GM12878 (cell line): Measurements from ENCODE around the gene CCDC134. TPM values are rescaled to one million over a fixed set of nuclear protein-coding genes. Genes with fewer than 3 reads are reported as not detected.

Experiments
- ASH2L ChIP-seq: fragments of 300-600, 200-600 bp; sonication (generic); IDR thresholded peaks from 2 replicates; pipeline ENCODE4 v1.6.1; 2017; ENCODE audit warnings: low read depth, mild to moderate bottlenecking, borderline replicate concordance
- BHLHE40 ChIP-seq, 2 experiments: fragments of 450-650 bp in 1 of 2; IDR thresholded peaks; 2 replicates each; pipeline ENCODE4 v1.6.1; 2011 to 2017; ENCODE audit warnings: low read depth in 2 of 2, borderline replicate concordance in 1 of 2, improper control_type of control experiment in 1 of 2, low read length in 1 of 2, mild to moderate bottlenecking in 1 of 2
- PAX5 ChIP-seq: IDR thresholded peaks from 2 replicates; pipeline ENCODE4 v1.6.1; 2011; ENCODE audit warnings: low read depth, low read length, borderline replicate concordance
- POLR2A ChIP-seq: IDR thresholded peaks from 2 replicates; pipeline ENCODE4 v1.6.1; 2011; ENCODE audit warnings: low read depth, mild to moderate bottlenecking, low read length
- POLR2AphosphoS2 ChIP-seq: IDR thresholded peaks from 2 replicates; pipeline ENCODE4 v1.6.1; 2011; ENCODE audit warnings: low read depth, mild to moderate bottlenecking, low read length, improper control_type of control experiment, moderate library complexity
- POLR2AphosphoS5 ChIP-seq: IDR thresholded peaks from 2 replicates; pipeline ENCODE4 v1.6.1; 2011; ENCODE audit warnings: mild to moderate bottlenecking, low read length, inconsistent platforms
- POU2F2 ChIP-seq: IDR thresholded peaks from 3 replicates; pipeline ENCODE4 v1.6.1; 2011; ENCODE audit warnings: low read depth, mild to moderate bottlenecking, low read length, borderline replicate concordance
- SIN3A ChIP-seq: IDR thresholded peaks from 2 replicates; pipeline ENCODE4 v1.6.1; 2012; ENCODE audit warnings: low read depth, low read length, improper control_type of control experiment
- TCF3 ChIP-seq: IDR thresholded peaks from 2 replicates; pipeline ENCODE4 v1.6.1; 2012; ENCODE audit warnings: low read depth, mild to moderate bottlenecking, low read length, borderline replicate concordance; ENCODE audit not compliant: insufficient read depth
- YBX1 ChIP-seq: fragments of 450-650 bp; IDR thresholded peaks from 2 replicates; pipeline ENCODE4 v1.6.1; 2016; ENCODE audit warnings: antibody characterized with exemption
- ZNF592 ChIP-seq: fragments of 450-650 bp; IDR thresholded peaks from 2 replicates; pipeline ENCODE4 v1.6.1; 2017; ENCODE audit warnings: mild to moderate bottlenecking, moderate library complexity
- polyA plus RNA-seq, 11 experiments: library from polyadenylated mRNA; depleted of rRNA in 4 of 11; unstranded in 6 of 11; stranded (reverse) in 5 of 11; fragments of >200 nt; fragmentation: Nextera tagmentation in 4 of 11; fragmentation: Illumina TruSeq in 1 of 11; extraction: Ambion mirVana in 4 of 11; extraction: Trizol in 1 of 11; gene quantifications; 1 replicate in 1 of 11; 2 replicates in 10 of 11; pipeline versions ENCODE4 v1.2.1 to v1.2.3, GENCODE V29; 2011 to 2016; ENCODE audit warnings: inconsistent platforms in 2 of 11, missing spikeins in 2 of 11, low read depth in 1 of 11
- total RNA-seq, 4 experiments: library from RNA; depleted of rRNA in 3 of 4; stranded (reverse); fragments of >200 nt in 3 of 4; fragmentation: Illumina TruSeq in 1 of 4; extraction: Trizol in 1 of 4; gene quantifications; 2 replicates each; pipeline versions ENCODE4 v1.2.1 to v1.2.3, GENCODE V29; 2013 to 2021
- TF ChIP-seq, protein P1 (sequence below): fragments of 450-650 bp; formaldehyde crosslinking; IDR thresholded peaks from 2 replicates; pipeline ENCODE4 v1.5.0; 2022; ENCODE audit warnings: mild to moderate bottlenecking, missing genetic modification characterization
- TF ChIP-seq, protein P2 (sequence below): fragments of 150-350 bp; IDR thresholded peaks from 2 replicates; pipeline ENCODE4 v1.6.1; 2016; ENCODE audit warnings: low read depth, low read length
- TF ChIP-seq, protein P3 (sequence below): IDR thresholded peaks from 2 replicates; pipeline ENCODE4 v1.6.1; 2012; ENCODE audit warnings: low read length, inconsistent platforms
- TF ChIP-seq, protein P4 (sequence below): IDR thresholded peaks from 2 replicates; pipeline ENCODE4 v1.6.1; 2011; ENCODE audit warnings: mild to moderate bottlenecking, low read depth, low read length, moderate library complexity; ENCODE audit not compliant: insufficient replicate concordance

The CCDC134 gene
- total and polyA plus RNA-seq, 10 of the 15 experiments (the other 5 are each of a cell fraction or from before 2014, with no cell fraction given) = 0.35 to 19.3 (median 11.8) TPM

DNA sequence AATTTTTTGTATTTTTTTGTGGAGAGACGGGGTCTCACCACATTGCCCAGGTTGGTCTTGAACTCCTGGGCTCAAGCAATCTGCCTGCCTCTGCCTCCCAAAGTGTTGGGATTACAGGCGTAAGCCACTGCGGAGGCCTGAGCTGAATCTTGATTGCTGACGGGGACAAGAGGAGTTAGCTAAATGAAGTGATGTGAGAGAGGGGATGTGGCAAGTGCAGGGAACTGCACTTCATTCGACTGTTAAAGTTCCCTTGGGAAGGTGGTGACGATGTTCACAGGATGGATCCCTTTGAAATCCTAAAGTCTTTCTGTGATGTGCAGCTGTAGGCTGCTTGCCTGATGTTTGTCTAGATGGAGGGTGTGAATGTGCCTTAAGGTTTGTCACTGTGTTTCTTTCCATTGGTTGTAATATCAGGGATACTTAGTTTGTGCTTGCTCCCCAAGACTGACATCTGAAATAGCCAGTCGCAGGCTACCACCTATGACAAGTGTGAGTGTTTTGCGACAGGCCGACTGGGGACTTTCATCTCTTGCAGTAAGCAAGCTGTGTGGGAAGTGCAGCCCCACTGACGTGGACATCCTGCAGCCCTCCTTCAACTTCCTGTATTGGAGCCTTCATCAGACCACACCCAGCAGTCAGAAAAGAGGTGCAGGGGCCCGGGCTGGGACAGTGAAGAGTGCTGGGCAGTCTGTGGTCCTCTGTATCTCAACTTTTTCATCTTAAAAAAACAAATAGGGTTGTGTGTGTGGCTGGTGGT, 19.6 kb upstream of the CCDC134 start (continued):
- no peak for TF ChIP-seq ZNF592
- TF ChIP-seq, protein P1, sequence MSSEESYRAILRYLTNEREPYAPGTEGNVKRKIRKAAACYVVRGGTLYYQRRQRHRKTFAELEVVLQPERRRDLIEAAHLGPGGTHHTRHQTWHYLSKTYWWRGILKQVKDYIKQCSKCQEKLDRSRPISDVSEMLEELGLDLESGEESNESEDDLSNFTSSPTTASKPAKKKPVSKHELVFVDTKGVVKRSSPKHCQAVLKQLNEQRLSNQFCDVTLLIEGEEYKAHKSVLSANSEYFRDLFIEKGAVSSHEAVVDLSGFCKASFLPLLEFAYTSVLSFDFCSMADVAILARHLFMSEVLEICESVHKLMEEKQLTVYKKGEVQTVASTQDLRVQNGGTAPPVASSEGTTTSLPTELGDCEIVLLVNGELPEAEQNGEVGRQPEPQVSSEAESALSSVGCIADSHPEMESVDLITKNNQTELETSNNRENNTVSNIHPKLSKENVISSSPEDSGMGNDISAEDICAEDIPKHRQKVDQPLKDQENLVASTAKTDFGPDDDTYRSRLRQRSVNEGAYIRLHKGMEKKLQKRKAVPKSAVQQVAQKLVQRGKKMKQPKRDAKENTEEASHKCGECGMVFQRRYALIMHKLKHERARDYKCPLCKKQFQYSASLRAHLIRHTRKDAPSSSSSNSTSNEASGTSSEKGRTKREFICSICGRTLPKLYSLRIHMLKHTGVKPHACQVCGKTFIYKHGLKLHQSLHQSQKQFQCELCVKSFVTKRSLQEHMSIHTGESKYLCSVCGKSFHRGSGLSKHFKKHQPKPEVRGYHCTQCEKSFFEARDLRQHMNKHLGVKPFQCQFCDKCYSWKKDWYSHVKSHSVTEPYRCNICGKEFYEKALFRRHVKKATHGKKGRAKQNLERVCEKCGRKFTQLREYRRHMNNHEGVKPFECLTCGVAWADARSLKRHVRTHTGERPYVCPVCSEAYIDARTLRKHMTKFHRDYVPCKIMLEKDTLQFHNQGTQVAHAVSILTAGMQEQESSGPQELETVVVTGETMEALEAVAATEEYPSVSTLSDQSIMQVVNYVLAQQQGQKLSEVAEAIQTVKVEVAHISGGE (CRISPR knock-in tag) = no peak
- TF ChIP-seq TCF3 = no peak
- TF ChIP-seq, protein P2, sequence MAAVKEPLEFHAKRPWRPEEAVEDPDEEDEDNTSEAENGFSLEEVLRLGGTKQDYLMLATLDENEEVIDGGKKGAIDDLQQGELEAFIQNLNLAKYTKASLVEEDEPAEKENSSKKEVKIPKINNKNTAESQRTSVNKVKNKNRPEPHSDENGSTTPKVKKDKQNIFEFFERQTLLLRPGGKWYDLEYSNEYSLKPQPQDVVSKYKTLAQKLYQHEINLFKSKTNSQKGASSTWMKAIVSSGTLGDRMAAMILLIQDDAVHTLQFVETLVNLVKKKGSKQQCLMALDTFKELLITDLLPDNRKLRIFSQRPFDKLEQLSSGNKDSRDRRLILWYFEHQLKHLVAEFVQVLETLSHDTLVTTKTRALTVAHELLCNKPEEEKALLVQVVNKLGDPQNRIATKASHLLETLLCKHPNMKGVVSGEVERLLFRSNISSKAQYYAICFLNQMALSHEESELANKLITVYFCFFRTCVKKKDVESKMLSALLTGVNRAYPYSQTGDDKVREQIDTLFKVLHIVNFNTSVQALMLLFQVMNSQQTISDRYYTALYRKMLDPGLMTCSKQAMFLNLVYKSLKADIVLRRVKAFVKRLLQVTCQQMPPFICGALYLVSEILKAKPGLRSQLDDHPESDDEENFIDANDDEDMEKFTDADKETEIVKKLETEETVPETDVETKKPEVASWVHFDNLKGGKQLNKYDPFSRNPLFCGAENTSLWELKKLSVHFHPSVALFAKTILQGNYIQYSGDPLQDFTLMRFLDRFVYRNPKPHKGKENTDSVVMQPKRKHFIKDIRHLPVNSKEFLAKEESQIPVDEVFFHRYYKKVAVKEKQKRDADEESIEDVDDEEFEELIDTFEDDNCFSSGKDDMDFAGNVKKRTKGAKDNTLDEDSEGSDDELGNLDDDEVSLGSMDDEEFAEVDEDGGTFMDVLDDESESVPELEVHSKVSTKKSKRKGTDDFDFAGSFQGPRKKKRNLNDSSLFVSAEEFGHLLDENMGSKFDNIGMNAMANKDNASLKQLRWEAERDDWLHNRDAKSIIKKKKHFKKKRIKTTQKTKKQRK = no peak
- TF ChIP-seq ASH2L = no peak
- 0 out of 3 replicates have a peak, but pooled peaks have one; percentile 26 for TF ChIP-seq POU2F2
- TF ChIP-seq BHLHE40 (IDR thresholded peaks at IDR 0.05; ENCODE audit: borderline replicate concordance in 1 of 2, low read depth in 2 of 2, low read length in 1 of 2) = 0 out of 4 replicates have a peak, but pooled peaks of 1 of the 2 experiments have one; percentile 26
- TF ChIP-seq POLR2AphosphoS2 = peak; percentile 81
- TF ChIP-seq, protein P3, sequence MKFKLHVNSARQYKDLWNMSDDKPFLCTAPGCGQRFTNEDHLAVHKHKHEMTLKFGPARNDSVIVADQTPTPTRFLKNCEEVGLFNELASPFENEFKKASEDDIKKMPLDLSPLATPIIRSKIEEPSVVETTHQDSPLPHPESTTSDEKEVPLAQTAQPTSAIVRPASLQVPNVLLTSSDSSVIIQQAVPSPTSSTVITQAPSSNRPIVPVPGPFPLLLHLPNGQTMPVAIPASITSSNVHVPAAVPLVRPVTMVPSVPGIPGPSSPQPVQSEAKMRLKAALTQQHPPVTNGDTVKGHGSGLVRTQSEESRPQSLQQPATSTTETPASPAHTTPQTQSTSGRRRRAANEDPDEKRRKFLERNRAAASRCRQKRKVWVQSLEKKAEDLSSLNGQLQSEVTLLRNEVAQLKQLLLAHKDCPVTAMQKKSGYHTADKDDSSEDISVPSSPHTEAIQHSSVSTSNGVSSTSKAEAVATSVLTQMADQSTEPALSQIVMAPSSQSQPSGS = no peak
- TF ChIP-seq PAX5 = no peak
- TF ChIP-seq YBX1 = no peak
- TF ChIP-seq, protein P4, sequence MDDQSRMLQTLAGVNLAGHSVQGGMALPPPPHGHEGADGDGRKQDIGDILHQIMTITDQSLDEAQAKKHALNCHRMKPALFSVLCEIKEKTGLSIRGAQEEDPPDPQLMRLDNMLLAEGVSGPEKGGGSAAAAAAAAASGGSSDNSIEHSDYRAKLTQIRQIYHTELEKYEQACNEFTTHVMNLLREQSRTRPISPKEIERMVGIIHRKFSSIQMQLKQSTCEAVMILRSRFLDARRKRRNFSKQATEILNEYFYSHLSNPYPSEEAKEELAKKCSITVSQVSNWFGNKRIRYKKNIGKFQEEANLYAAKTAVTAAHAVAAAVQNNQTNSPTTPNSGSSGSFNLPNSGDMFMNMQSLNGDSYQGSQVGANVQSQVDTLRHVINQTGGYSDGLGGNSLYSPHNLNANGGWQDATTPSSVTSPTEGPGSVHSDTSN = peak; percentile 95
- TF ChIP-seq SIN3A = no peak
- TF ChIP-seq POLR2AphosphoS5 = peak; percentile 84
- peak; percentile 81 for TF ChIP-seq POLR2A
